CD14-positive monocyte (primary cell): ENCODE measurements around the gene POLR3G. TPM values are rescaled to one million over a fixed set of nuclear protein-coding genes. Genes with fewer than 3 reads are reported as not detected.
A peak's percentile ranks its signal among the peaks of the same experiment; 100 is the strongest.

Source experiments
- DNase-seq, 3 donors: peaks; one replicate each; pipeline ENCODE4 v3.0.0-alpha.2; 2011 to 2022
- H2AFZ ChIP-seq: 2 replicates; pipeline ENCODE4 v1.6.0; 2012; ENCODE audit warnings: mild to moderate bottlenecking, low read depth, low read length, inconsistent platforms; ENCODE audit not compliant: insufficient read depth, poor library complexity, severe bottlenecking
- H3K27ac ChIP-seq, 2 donors: 1 replicate in 1 of 2; 2 replicates in 1 of 2; pipeline ENCODE4 v1.5.1; 2012 to 2013; ENCODE audit warnings: low read length in 2 of 2, control low read depth in 1 of 2, inconsistent platforms in 1 of 2, low read depth in 1 of 2, mild to moderate bottlenecking in 1 of 2
- H3K27me3 ChIP-seq, 2 donors: one replicate each; pipeline versions ENCODE4 v1.6.0 to v1.6.1; 2011 to 2013; ENCODE audit warnings: low read length in 2 of 2; ENCODE audit not compliant: control insufficient read depth in 2 of 2, insufficient read depth in 2 of 2
- H3K36me3 ChIP-seq, 2 donors: replicated peaks in 1 of 2; 1 replicate in 1 of 2; 2 replicates in 1 of 2; pipeline versions ENCODE4 v1.5.1 to v1.6.1; 2012 to 2013; ENCODE audit warnings: low read length in 2 of 2, control low read depth in 1 of 2, inconsistent platforms in 1 of 2, mild to moderate bottlenecking in 1 of 2; ENCODE audit not compliant: insufficient read depth in 2 of 2, control insufficient read depth in 1 of 2
- H3K4me1 ChIP-seq, 2 donors: 1 replicate in 1 of 2; 2 replicates in 1 of 2; pipeline versions ENCODE4 v1.5.1 to v1.6.1; 2012 to 2013; ENCODE audit warnings: low read length in 2 of 2, control low read depth in 1 of 2, inconsistent platforms in 1 of 2, mild to moderate bottlenecking in 1 of 2, moderate library complexity in 1 of 2; ENCODE audit not compliant: insufficient read depth in 2 of 2, control insufficient read depth in 1 of 2
- H3K4me2 ChIP-seq: replicated peaks from 2 replicates; pipeline ENCODE3; 2012; ENCODE audit warnings: low read length, moderate library complexity, mild to moderate bottlenecking; ENCODE audit not compliant: poor library complexity, severe bottlenecking; ENCODE audit errors: extremely low read depth
- H3K4me3 ChIP-seq, 3 experiments: fragments of 200-600 bp in 1 of 3; sonication (generic) in 1 of 3; replicated peaks in 1 of 3; 1 replicate in 2 of 3; 2 replicates in 1 of 3; pipeline ENCODE4 v1.5.1; 2011 to 2013; ENCODE audit warnings: low read length in 3 of 3, mild to moderate bottlenecking in 3 of 3, control low read depth in 2 of 3, low read depth in 2 of 3, inconsistent platforms in 1 of 3, moderate library complexity in 1 of 3
- H3K79me2 ChIP-seq: 2 replicates; pipeline ENCODE4 v1.6.0; 2012; ENCODE audit warnings: mild to moderate bottlenecking, control low read depth, inconsistent platforms, low read length, moderate library complexity; ENCODE audit not compliant: insufficient read depth
- H3K9ac ChIP-seq: 2 replicates; pipeline ENCODE4 v1.6.0; 2017; ENCODE audit warnings: low read length, mild to moderate bottlenecking; ENCODE audit not compliant: insufficient read depth, poor library complexity, severe bottlenecking
- H3K9me3 ChIP-seq, 2 donors: replicated peaks in 1 of 2; 1 replicate in 1 of 2; 2 replicates in 1 of 2; pipeline versions ENCODE4 v1.5.1 to v1.6.1; 2012 to 2013; ENCODE audit warnings: low read length in 2 of 2, control low read depth in 1 of 2; ENCODE audit not compliant: control insufficient read depth in 1 of 2, insufficient read depth in 1 of 2
- H4K20me1 ChIP-seq: 2 replicates; pipeline ENCODE4 v1.6.0; 2012; ENCODE audit warnings: mild to moderate bottlenecking, low read length, control low read depth, moderate library complexity; ENCODE audit not compliant: insufficient read depth
- H3K27ac Mint-ChIP-seq, 7 donors: one replicate each; pipeline ENCODE4 v1.8.0; 2020; ENCODE audit warnings: mild to moderate bottlenecking in 7 of 7, mixed read lengths in 7 of 7, moderate library complexity in 6 of 7, inconsistent platforms in 2 of 7
- H3K27me3 Mint-ChIP-seq, 3 donors: one replicate each; pipeline ENCODE4 v1.8.0; 2021 to 2022; ENCODE audit warnings: low read depth in 3 of 3, mild to moderate bottlenecking in 3 of 3, mixed read lengths in 3 of 3, moderate library complexity in 3 of 3, inconsistent platforms in 1 of 3
- H3K36me3 Mint-ChIP-seq, 2 donors: one replicate each; pipeline ENCODE4 v1.8.0; 2020; ENCODE audit warnings: mixed read lengths in 2 of 2, inconsistent platforms in 1 of 2, mild to moderate bottlenecking in 1 of 2
- H3K4me1 Mint-ChIP-seq: one replicate; pipeline ENCODE4 v1.8.0; 2020; ENCODE audit warnings: mild to moderate bottlenecking, mixed read lengths
- H3K4me3 Mint-ChIP-seq, 2 donors: one replicate each; pipeline ENCODE4 v1.8.0; 2020; ENCODE audit warnings: mild to moderate bottlenecking in 2 of 2, mixed read lengths in 2 of 2, moderate library complexity in 1 of 2
- H3K9me3 Mint-ChIP-seq, 7 donors: one replicate each; pipeline ENCODE4 v1.8.0; 2020 to 2022; ENCODE audit warnings: mixed read lengths in 7 of 7, mild to moderate bottlenecking in 6 of 7, moderate library complexity in 6 of 7, inconsistent platforms in 2 of 7
- CTCF ChIP-seq: fragments of 200-600 bp; IDR thresholded peaks from one replicate; pipeline ENCODE4 v1.8.0; 2022; ENCODE audit warnings: antibody characterized with exemption, mild to moderate bottlenecking
- WGBS: methylation state at CpG from one replicate; pipeline ENCODE4 v1.1.5; 2013; ENCODE audit warnings: missing lambda C conversion rate; ENCODE audit not compliant: insufficient coverage; 5-methylcytosine and 5-hydroxymethylcytosine counted together
- intact Hi-C, 2 donors: fragments of 100-400 bp; cut with micrococcal nuclease; formaldehyde crosslinking; loops; one replicate each; pipeline versions ENCODE4 v1.15.0 to v1.15.1; 2023
- polyA plus RNA-seq, 3 donors: library from polyadenylated mRNA; depleted of rRNA in 1 of 3; unstranded in 2 of 3; stranded (reverse) in 1 of 3; fragments of 300-500 nt in 2 of 3; fragments of >200 nt in 1 of 3; fragmentation: Illumina TruSeq in 2 of 3; gene quantifications; 1 replicate in 2 of 3; 2 replicates in 1 of 3; pipeline ENCODE4 v1.2.3, GENCODE V29; 2012 to 2021

The POLR3G gene
- polyA plus RNA-seq, 3 donors, result 0.07 to 0.36 (median 0.13) TPM

- peaks cover 0 to 6% (median 3%) of the 10 kb centered on the region in 7 donors for H3K9me3 Mint-ChIP-seq
- Histone ChIP-seq H3K4me3 (no peak overlapping the region), H3K27ac (no peak overlapping the region), H3K4me2 (no peak overlapping the region), H4K20me1 (no peaks in the 10 kb centered on the region), H3K27me3 (peaks cover 88 to 94% of the 10 kb centered on the region in 2 donors), H3K9me3 (peaks cover 0 to 17% of the 10 kb centered on the region in 2 donors), H3K79me2 (no peaks in the 10 kb centered on the region), H3K36me3 (no peaks in the 10 kb centered on the region), H2AFZ (no peak overlapping the region), H3K9ac (no peak overlapping the region), H3K4me1 (peaks cover 10 to 11% of the 10 kb centered on the region in 2 donors)
- peaks cover 60 to 79% (median 66%) of the 10 kb centered on the region in 3 donors for H3K27me3 Mint-ChIP-seq
- no peak for DNase-seq
- TF ChIP-seq CTCF, result no peak
- H3K27ac Mint-ChIP-seq, result peak overlapping the region in 1 of 7 donors; percentile 10
- intact Hi-C loops, result no loop called here
- H3K36me3 Mint-ChIP-seq, result peaks cover 0 to 3% of the 10 kb centered on the region in 2 donors
- 59% methylated on average over 5 of the region's 9 CpGs for WGBS
- H3K4me1 Mint-ChIP-seq, result peaks cover 11% of the 10 kb centered on the region
- peak overlapping the region in 1 of 2 donors; percentile 66 for H3K4me3 Mint-ChIP-seq
These were observed 82.7 kb downstream of the POLR3G start for GRCh38 chr5:90557391-90557790.

GRCh38 chr5:90557871-90558270, 83.2 kb downstream of the POLR3G start:
- H3K4me2 ChIP-seq, result peak overlapping the region; percentile 71

More at GRCh38 chr5:90557871-90558270, 83.2 kb downstream of the POLR3G start:
- Histone ChIP-seq H3K27me3 (peaks cover 83 to 90% of the 10 kb centered on the region in 2 donors), H2AFZ (peak overlapping the region; percentile 63), H3K4me3 (peak overlapping the region in 1 of 3 experiments; percentile 54), H4K20me1 (no peaks in the 10 kb centered on the region), H3K9me3 (peaks cover 0 to 17% of the 10 kb centered on the region in 2 donors), H3K4me1 (peaks cover 10 to 11% of the 10 kb centered on the region in 2 donors), H3K9ac (no peak overlapping the region), H3K27ac (no peak overlapping the region), H3K36me3 (no peaks in the 10 kb centered on the region), H3K79me2 (no peaks in the 10 kb centered on the region)
- H3K36me3 Mint-ChIP-seq, result peaks cover 0 to 3% of the 10 kb centered on the region in 2 donors
- intact Hi-C loops, result no loop called here
- peaks cover 0 to 6% (median 3%) of the 10 kb centered on the region in 7 donors for H3K9me3 Mint-ChIP-seq
- H3K27me3 Mint-ChIP-seq, result peaks cover 56 to 75% (median 64%) of the 10 kb centered on the region in 3 donors
- 62% methylated on average over 2 of the region's 3 CpGs for WGBS
- no peak for TF ChIP-seq CTCF
- H3K4me3 Mint-ChIP-seq, result peak overlapping the region in 1 of 2 donors; percentile 89
- DNase-seq, result no peak
- no peak overlapping the region for H3K27ac Mint-ChIP-seq
- H3K4me1 Mint-ChIP-seq, result peaks cover 11% of the 10 kb centered on the region
